ENCODE measurements around the gene MED12L.
A peak's percentile ranks its signal among the peaks of the same experiment; 100 is the strongest.

Gene MED12L

GRCh38 chr3:151421938-151422337 lies 336.5 kb downstream of the MED12L start:
- no peak for DNase-seq (ENCODE audit: low read depth)
- no peak overlapping the region for H3K4me3 ChIP-seq (ENCODE audit: low read depth, low read length)
- TF ChIP-seq, protein P1, sequence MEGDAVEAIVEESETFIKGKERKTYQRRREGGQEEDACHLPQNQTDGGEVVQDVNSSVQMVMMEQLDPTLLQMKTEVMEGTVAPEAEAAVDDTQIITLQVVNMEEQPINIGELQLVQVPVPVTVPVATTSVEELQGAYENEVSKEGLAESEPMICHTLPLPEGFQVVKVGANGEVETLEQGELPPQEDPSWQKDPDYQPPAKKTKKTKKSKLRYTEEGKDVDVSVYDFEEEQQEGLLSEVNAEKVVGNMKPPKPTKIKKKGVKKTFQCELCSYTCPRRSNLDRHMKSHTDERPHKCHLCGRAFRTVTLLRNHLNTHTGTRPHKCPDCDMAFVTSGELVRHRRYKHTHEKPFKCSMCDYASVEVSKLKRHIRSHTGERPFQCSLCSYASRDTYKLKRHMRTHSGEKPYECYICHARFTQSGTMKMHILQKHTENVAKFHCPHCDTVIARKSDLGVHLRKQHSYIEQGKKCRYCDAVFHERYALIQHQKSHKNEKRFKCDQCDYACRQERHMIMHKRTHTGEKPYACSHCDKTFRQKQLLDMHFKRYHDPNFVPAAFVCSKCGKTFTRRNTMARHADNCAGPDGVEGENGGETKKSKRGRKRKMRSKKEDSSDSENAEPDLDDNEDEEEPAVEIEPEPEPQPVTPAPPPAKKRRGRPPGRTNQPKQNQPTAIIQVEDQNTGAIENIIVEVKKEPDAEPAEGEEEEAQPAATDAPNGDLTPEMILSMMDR (conservative IDR thresholded peaks at IDR 0.05; ENCODE audit: low read depth, low read length), result peak; percentile 3

GRCh38 chr3:151423091-151423490 lies 337.6 kb downstream of the MED12L start:
- no peak for DNase-seq (ENCODE audit: low read depth)
- no peak overlapping the region for H3K4me3 ChIP-seq (ENCODE audit: low read depth, low read length)
- TF ChIP-seq, protein P1 (conservative IDR thresholded peaks at IDR 0.05; ENCODE audit: low read depth, low read length), result no peak

GRCh38 chr3:151425627-151426340 lies 340.3 kb downstream of the MED12L start:
- TF ChIP-seq, protein P1 (conservative IDR thresholded peaks at IDR 0.05; ENCODE audit: low read depth, low read length), result peak; percentile 57
- DNase-seq (ENCODE audit: low read depth), result peak; percentile 24
- H3K4me3 ChIP-seq (ENCODE audit: low read depth, low read length), result no peak overlapping the region

DNA sequence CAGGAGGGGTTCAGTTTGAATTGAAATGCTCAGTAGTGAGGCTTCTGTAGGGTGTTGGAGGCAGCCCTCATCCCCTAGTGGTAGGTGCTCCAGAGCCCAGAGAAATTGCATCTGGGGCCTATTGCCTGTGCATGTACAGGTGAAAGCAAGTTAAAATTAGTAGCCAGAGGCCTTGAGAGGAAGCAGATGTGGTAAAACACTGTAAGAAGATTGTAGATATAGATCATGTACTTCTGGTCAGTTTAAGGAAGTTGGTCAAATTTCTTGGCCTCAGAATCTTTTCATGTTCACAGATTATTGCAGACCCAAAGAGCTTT lies 340.8 kb downstream of the MED12L start:
- no peak for DNase-seq (ENCODE audit: low read depth)
- TF ChIP-seq, protein P1 (conservative IDR thresholded peaks at IDR 0.05; ENCODE audit: low read depth, low read length), result peak; percentile 41
- H3K4me3 ChIP-seq (ENCODE audit: low read depth, low read length), result no peak overlapping the region

DNA sequence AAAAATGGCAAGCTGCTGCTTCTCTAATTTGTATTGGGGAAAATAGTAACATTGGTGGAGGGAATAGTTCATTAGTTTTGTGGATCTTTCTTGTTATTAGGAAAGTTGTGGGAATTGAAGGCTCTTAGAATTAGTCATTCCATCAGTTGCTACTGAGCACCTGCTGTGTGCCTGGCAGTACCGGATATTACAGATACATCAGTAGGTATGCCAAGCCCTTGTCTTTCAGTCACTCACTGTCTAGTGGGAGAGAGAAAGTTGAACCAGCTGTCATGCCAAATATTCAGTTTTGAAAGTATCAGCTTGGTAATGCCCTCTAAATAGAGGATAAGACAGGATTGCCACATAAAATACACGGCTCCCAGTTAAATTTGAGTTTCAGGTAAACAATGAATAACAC lies 342.9 kb downstream of the MED12L start:
- TF ChIP-seq, protein P1 (conservative IDR thresholded peaks at IDR 0.05; ENCODE audit: low read depth, low read length), result no peak
- DNase-seq (ENCODE audit: low read depth), result no peak

GRCh38 chr3:151430821-151431484 lies 345.5 kb downstream of the MED12L start:
- TF ChIP-seq, protein P1 (conservative IDR thresholded peaks at IDR 0.05; ENCODE audit: low read depth, low read length), result no peak

More for the DNA sequence above, 342.9 kb downstream of the MED12L start:
- no peak overlapping the region for H3K4me3 ChIP-seq (ENCODE audit: low read depth, low read length)

GRCh38 chr3:151431940-151432339 lies 346.5 kb downstream of the MED12L start:
- no peak overlapping the region for H3K4me3 ChIP-seq (ENCODE audit: low read depth, low read length)
- DNase-seq (ENCODE audit: low read depth), result peak; percentile 80
- TF ChIP-seq, protein P1 (conservative IDR thresholded peaks at IDR 0.05; ENCODE audit: low read depth, low read length), result no peak

More at GRCh38 chr3:151430821-151431484, 345.5 kb downstream of the MED12L start:
- peak; percentile 26 for DNase-seq (ENCODE audit: low read depth)
- H3K4me3 ChIP-seq (ENCODE audit: low read depth, low read length), result no peak overlapping the region

Measured in choroid plexus epithelial cell (primary cell).